A549 treated with Hydrocortisone at 1 μM for 4 hours (cell line): ENCODE data around the gene PAX2. TPM values are rescaled to one million over a fixed set of nuclear protein-coding genes. Genes with fewer than 3 reads are reported as not detected.

Experiments used
- total RNA-seq: library from RNA; stranded (reverse); fragments of 200-300 nt; extraction: Qiagen RNA extraction; gene quantifications from 5 replicates; pipeline ENCODE4 v1.2.3, GENCODE V29; 2022

PAX2 gene
- total RNA-seq, result 0.21 to 0.26 TPM (median 0.21 TPM) in 5 replicates

GRCh38 chr10:100744987-100745881 lies at the start of gene PAX2:
TSS of gene PAX2 (plus strand) at chr10:100745582. CDS start at chr10:100746261, 679 bp downstream.

Other genes starting within 250 kb of the PAX2 start
- gene SEC31B, start 225.7 kb upstream of the PAX2 start, total RNA-seq, result 1.4 to 2.5 TPM (median 2.1 TPM) in 5 replicates
- gene NDUFB8, start 215.7 kb upstream of the PAX2 start, total RNA-seq, result 273 to 296 TPM (median 282 TPM) in 5 replicates
- gene HIF1AN, start 209.6 kb upstream of the PAX2 start, total RNA-seq, result 15.8 to 18.3 TPM (median 16.1 TPM) in 5 replicates
- 8.0 to 10.8 TPM (median 9.5 TPM) in 5 replicates for gene SLF2, start 167.4 kb downstream of the PAX2 start, total RNA-seq
- gene SEMA4G, start 223.9 kb downstream of the PAX2 start, total RNA-seq, result 6.9 to 8.5 TPM (median 7.8 TPM) in 5 replicates
- 72.5 to 96.0 TPM (median 93.9 TPM) in 5 replicates for gene MRPL43, start 241.9 kb downstream of the PAX2 start, total RNA-seq
- 34.1 to 46.2 TPM (median 36.9 TPM) in 5 replicates for gene TWNK, start 242.0 kb downstream of the PAX2 start, total RNA-seq